HG03108 (cell line): ENCODE measurements around the gene ELF1.

Source experiments
- ATAC-seq: cut with Tn5 transposase; IDR thresholded peaks from one replicate; pipeline ENCODE4 v1.9.1; 2021; ENCODE audit warnings: moderate library complexity; ENCODE audit not compliant: unreplicated experiment

ELF1 gene

DNA sequence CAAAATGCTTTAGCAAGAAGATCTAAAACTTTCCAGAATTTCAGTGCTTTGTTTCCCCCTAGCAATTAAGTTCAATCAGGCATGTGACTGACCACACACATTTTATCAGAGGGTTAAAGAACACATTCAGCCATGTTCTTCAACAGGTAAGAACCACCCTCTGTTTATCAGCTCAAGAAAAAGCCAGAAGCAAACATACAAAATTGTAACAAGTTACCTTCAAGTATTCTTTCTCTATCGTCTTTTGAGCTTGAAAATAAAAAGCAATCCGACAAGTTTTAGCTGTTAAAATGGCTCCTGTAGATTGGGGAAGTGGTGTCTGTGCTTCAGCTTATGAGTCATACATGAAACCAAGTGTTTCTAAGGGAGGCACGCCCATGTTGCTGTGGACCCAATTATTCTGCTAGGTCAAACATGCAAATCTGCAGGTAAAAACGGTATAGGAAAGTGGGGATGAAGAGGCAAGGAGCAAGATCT lies at the start of gene ELF1:
TSS of gene ELF1 (minus strand) at position 306 of the 477 bp plus-strand sequence. CDS start 37,262 bp downstream, outside the sequence.
- ATAC-seq: peak; percentile 92

GRCh38 chr13:41065078-41065477 lies 46.0 kb upstream of the ELF1 start:
- no peak for ATAC-seq

GRCh38 chr13:41064493-41064892 lies 45.4 kb upstream of the ELF1 start:
- ATAC-seq: no peak

DNA sequence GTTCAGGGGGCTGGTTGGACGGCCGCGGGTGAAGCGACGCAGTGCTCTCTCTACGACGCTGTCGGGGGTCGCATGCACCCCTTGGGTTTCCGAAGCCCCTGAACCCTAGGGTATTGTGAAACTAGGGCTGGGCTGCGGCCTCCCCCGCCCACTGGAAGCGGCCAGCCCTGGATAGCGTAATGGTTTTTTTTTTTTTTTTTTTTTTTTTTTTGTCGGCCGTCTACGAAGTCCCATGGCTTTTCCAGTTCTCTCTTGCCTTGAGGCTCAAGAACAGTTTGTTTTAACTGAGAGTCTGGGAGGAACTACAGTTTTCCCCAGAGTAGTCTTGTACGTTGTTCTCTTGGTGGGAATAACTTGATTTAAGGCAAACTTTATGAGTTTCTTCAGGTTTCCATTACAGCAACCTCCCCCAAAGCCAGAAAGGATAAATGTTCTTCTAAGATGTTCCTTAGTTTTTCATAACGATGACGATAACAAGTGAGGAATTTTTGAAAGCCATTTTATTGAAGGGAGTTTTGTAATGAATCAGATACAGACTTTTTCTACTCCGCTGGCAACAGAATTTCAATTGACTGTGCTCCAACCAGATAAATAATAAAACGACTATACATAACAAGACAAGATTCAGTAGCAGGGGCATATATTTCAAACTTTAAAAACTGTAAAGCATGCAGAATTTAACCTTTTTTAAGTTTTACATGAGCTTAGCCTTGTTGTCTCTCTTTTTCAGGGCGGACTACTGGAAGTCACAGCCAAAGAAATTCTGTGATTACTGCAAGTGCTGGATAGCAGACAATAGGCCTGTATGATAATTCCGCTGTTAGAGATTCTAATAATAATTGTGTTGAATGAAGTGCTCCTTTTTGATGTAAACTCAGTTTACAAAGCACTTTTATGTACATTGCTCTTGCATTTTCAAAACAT lies 43.1 kb upstream of the ELF1 start:
- ATAC-seq: peak; percentile 24

DNA sequence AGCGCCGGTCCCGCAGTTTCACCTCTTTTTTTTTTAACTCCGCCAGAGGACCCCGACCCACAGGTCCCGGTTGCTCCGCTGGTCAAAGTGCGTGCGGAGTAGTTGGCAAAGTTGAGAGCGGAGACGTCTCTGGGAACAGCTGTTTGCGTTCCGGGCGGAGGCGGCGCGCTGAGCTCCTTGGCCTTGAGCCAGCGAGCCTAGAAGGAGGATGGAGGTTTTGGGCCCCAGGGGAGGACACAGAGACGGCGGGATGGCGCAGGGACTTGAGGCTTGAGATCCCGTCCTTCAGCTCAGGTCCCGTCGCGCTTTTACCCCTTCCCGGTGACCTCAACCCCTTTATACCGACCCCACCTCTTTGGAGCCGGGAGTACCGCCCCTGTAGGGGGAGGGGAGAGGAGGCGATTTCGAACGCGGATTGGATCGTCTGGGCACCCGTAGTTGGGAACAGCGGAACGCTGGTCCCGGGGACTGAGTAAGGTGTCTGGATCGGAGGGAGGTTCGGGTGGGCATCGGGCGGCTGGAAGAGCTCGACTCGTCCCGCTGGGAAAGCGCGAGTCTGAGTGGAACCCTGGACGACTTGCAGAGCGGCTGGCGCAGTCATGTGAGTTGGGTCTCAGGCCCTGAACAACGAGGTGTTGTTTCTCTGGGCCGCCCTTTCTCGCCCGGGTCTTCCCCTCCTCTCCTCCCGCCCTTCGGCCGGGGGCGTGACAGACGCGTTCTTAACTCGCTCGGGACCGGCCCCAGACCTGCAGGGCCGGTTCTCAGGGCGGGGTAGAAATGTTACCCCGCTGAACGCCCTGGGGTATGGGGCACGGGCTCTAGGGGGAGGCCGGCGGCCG lies 42.2 kb upstream of the ELF1 start, which contains the start of gene WBP4:
TSS of gene WBP4 (plus strand) at position 435 of the 839 bp plus-strand sequence. CDS start at position 600, 165 bp downstream.
- peak; percentile 71 for ATAC-seq

- peak; percentile 15 for ATAC-seq
Observed at GRCh38 chr13:41060724-41061074, 41.6 kb upstream of the ELF1 start.

DNA sequence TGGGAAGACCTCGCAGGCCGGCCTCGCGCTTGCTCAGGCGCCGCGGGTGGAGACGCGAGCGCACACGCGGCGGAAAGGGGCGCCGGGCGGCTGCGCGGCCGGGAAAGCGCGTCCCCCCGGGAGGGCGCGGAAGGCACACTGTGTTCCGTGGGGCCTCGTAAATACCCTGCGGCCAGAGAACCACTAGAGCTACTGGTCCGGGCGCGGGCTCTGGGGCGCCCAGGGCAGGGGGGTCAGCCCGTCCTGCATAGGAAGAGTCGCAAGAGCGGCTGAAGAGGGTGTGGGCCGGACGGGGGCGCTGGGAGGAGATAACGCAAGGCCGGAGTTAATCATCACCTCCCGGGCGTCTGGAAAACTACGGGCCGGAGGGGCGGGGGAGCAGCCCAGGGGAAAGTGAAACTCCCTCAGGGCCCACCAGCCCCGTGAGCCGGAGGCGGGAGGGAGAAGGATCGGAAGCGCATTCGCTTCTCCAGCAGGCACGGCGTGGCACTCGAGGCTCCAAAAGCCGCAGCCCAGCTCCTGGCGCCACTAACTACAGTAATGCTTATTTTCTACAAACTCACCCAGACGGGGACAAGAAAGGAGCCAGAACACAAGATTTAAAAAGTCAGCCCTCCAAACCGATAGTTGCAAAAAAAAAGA lies 41.1 kb upstream of the ELF1 start:
- peak; percentile 40 for ATAC-seq

GRCh38 chr13:41059456-41060081 lies 40.5 kb upstream of the ELF1 start:
- ATAC-seq: no peak

DNA sequence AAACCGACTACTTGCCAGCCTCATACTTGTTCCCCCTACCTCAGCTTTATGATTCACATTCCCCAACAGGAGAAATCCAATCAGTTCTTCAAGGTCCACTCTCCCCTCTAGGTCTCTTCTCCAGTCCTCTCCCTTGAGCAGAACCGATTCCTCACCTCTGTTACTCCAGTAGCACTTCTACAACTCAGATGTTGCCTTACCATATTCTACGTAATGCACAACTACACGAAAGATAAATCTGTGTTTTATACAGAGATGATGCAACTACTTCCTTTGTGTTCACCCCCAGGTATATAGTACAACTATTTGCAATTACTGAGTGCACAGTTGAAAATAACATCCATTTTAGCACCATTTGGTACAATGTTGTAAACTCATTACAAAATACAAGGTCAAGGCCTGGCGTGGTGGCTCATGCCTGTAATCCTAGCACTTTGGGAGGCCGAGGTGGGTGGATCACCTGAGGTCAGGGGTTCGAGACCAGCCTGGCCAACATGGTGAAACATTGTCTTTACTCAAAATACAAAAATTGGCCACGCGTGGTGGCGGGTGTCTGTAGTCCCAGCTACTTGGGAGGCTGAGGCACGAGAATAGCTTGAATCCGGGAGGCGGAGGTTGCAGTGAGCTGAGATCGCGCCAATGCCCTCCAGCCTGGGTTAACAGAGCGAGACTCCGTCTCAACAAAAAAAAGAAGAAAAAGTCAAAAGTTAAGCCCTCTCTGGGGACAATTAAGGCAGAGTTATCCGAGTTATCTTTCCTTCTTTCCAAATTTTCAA lies 39.4 kb upstream of the ELF1 start:
- ATAC-seq: no peak

DNA sequence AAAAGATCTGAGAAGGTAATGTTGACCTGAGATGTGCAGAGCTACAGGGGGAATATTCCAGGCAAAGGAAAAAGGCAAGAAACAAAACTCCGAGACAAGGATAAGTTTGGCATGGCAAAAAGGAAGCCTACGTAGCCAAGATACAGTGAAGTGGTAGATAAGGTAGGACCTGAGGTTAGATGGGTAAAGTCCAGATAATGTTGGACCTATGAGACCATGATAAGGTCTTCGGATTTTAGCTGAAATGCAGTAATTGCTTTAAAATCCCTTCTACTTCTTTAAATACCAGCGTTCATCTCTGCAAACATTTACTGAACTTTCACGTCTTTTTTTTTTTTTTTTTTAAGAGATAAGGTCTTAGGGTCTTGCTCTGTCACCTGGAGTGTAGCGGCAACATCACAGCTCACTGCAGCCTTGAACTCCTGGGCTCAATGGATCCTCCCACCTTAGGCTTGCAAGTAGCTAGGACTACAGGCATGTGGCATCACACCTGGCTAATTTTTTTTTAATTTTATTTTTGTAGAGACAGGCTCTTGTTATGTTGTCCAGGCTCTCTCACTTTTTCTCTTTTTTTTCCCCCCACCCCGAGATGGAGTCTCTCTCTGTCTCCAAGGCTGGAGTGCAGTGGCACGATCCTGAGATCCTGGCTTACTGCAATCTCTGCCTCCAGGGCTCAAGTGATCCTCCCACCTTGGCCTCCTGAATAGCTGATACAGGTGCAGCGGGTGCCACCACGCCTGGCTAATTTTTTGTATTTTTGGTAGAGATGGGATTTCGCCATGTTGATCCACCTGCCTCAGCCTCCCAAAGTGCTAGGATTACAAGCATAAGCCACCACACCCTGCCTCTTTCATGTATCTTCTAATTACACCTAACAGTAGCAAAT lies 38.0 kb upstream of the ELF1 start:
- no peak for ATAC-seq

DNA sequence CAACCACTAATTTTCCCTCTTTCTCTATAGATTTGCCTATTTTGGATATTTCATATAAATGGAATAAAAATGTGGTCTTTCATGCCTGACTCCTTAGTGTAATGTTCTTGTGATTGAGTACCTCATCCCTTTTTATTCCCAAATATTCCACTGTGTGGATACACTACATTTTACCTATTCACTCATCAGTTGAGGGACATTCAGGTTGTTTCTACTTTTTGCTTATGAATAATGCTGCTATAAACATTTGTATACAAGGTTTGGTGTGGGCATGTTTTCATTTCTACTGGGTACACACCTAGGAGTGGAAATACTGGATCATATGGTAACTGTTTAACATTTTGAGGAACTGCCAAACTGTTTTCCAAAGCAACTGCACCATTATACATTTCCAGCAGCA lies 37.1 kb upstream of the ELF1 start:
- no peak for ATAC-seq

DNA sequence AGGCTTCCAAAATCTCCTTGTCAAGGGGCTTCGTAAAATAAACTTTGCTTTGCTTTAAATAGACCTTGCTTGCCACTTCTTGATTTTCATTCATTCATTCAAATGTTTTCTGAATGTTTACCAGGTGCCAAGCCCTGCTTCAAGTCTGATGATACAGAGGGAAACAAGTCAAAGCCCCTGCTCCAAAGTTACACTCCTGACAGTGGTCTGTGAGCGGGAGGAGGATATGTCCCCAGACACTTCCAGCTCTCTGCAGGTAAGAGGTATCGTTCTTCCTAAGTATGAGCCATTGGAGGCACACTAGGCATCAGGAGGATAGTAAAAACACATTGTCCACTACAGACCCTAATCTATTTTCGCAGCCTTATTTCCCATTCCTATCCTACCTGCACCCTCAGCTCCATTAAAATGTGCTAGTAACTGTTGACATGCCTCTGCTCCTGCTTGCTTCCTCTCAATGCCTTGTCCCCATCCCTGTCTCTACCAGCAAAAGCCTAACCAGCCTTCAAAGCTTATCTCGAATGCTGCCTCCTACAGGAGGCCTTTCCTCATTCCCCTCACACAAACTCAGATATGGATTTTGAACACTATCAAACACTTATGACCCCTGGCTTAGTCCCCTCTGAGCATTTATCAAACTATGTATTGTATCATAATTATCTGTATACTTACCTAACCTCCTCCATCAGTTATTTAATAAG lies 36.0 kb upstream of the ELF1 start:
- no peak for ATAC-seq

DNA sequence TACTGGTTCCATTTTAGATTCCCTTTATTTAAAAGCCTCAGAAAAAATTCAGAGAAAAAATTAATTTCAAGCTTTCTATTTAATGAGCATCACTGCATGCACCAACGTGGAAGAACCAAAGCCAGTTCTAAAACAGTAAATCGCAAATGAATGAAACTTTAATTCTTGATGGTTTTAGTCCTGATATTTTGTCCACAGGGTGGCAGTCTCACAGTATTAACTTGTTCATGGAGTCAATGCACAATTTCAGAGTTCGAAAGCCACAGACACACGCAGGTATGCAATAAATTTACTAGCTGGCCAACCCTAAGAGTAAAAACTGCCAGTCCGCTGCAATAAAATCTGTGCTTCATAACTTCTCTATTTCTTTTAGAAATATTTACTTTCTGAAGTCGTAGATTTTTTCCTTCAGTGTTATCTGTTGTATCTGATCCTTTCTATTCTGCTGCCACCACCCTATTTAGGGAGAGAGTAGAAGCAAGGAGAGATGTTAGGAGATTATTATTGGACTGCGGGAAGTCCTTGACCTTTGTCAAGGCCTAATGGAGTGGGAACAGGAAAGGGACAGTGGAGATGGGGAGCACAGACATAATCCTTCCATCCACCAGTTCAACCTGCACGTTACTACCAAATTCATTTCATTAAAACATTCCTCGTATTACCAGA lies 35.2 kb upstream of the ELF1 start:
- ATAC-seq: no peak

DNA sequence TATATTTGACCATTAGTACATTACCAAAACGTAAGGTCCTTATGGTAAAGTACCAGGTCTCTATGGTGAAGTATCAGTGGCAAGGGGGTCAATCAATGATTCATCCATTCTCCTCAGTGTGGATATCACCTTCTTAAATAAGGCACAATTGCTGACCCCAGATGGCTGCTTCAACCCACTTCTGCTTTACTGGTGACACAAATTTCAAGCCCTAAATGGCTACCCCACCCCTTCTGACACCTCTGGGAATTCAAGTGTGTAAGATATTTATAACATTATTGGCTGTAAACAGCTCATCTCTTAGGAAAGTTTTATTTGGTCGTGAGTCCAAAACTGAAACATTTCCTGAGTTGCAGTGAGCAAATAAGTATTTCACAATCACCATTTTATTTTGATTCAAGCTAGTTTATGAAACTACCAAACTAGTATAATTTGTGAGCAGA lies 34.3 kb upstream of the ELF1 start:
- peak; percentile 62 for ATAC-seq

- no peak for ATAC-seq
Observed at GRCh38 chr13:41052441-41052840, 33.3 kb upstream of the ELF1 start.

DNA sequence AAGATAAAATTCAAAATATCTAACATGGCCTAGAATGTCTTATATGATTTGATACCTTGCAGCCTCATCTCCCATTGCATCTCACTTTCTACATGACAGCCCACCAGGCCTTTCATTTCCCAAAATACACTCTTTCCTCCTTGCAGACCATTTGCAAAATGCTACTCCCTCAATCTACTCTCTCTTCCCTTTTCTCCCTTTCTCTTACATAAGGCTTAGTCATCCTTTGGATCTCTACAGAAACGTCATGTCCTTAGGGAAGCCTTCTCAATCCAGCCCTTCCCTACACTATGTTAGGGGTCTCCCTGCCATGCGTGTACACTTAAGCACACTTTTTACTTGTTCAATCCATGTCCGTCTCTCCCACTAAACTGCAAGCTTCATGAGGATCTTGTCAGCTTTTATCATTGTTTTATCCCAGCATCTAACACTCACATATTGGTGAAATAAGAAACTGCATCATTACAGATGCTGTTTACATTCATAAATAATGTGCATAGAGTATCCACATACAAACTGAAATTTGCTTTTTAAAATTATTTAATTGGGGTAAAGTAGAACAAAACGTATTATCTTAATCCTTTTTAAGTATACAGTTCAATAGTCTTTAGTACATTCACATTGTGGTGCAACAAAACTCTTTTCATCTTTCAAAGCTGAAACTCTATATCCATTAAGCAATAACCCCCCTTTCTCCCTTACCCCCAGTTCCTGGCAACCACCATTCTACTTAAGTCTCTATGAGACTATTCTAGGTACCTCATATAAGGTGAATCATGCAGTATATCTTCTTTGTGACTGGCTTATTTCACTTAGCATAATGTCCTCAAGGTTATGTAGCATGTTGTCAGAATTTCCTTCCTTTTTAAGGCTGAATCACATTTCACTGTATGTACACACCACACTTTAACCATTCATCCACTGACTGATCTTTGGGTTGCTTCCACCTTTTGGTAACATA lies 30.6 kb upstream of the ELF1 start:
- ATAC-seq: no peak

GRCh38 chr13:41048640-41049039 lies 29.5 kb upstream of the ELF1 start:
- ATAC-seq: no peak
